Measurements from ENCODE around the gene SF3B3. TPM values are rescaled to one million over a fixed set of nuclear protein-coding genes. Genes with fewer than 3 reads are reported as not detected.

Gene SF3B3
- total and polyA plus RNA-seq, 2 donors, result 103 TPM

GRCh38 chr16:70594569-70594968 lies 71.0 kb downstream of the SF3B3 start:
- Histone ChIP-seq H3K36me3 (ENCODE audit: insufficient read depth) (no peaks in the 10 kb centered on the region), H3K27ac (ENCODE audit: low read depth) (no peak overlapping the region), H3K4me3 (ENCODE audit: low read depth, low read length) (no peak overlapping the region), H3K4me1 (ENCODE audit: insufficient read depth) (no peaks in the 10 kb centered on the region)
- DNase-seq (ENCODE audit: extremely low spot score), result no peak

GRCh38 chr16:70597135-70597835 lies 73.7 kb downstream of the SF3B3 start:
- WGBS, result 85% methylated on average over 4 of the region's 4 CpGs
- DNase-seq (ENCODE audit: extremely low spot score), result no peak
- no peaks in the 10 kb centered on the region for H3K36me3 ChIP-seq (ENCODE audit: insufficient read depth)
- no peak overlapping the region for H3K4me3 ChIP-seq (ENCODE audit: low read depth, low read length)
- no peak overlapping the region for H3K27ac ChIP-seq (ENCODE audit: low read depth)
- no peaks in the 10 kb centered on the region for H3K4me1 ChIP-seq (ENCODE audit: insufficient read depth)

- H3K36me3 ChIP-seq (ENCODE audit: insufficient read depth), result no peaks in the 10 kb centered on the region
- WGBS, result 69% methylated on average over 6 of the region's 6 CpGs
- no peaks in the 10 kb centered on the region for H3K4me1 ChIP-seq (ENCODE audit: insufficient read depth)
- no peak for DNase-seq (ENCODE audit: extremely low spot score)
- no peak overlapping the region for H3K4me3 ChIP-seq (ENCODE audit: low read depth, low read length)
- H3K27ac ChIP-seq (ENCODE audit: low read depth), result no peak overlapping the region
Observed at GRCh38 chr16:70598937-70599503, 75.4 kb downstream of the SF3B3 start.

GRCh38 chr16:70600730-70601129 lies 77.1 kb downstream of the SF3B3 start:
- Histone ChIP-seq H3K4me3 (ENCODE audit: low read depth, low read length) (no peak overlapping the region), H3K36me3 (ENCODE audit: insufficient read depth) (no peaks in the 10 kb centered on the region), H3K27ac (ENCODE audit: low read depth) (no peak overlapping the region), H3K4me1 (ENCODE audit: insufficient read depth) (no peaks in the 10 kb centered on the region)
- DNase-seq (ENCODE audit: extremely low spot score), result no peak
- WGBS, result 90% methylated on average over 3 of the region's 3 CpGs

- no peaks in the 10 kb centered on the region for H3K36me3 ChIP-seq (ENCODE audit: insufficient read depth)
- DNase-seq (ENCODE audit: extremely low spot score), result no peak
- no peak overlapping the region for H3K27ac ChIP-seq (ENCODE audit: low read depth)
- H3K4me1 ChIP-seq (ENCODE audit: insufficient read depth), result no peaks in the 10 kb centered on the region
- no peak overlapping the region for H3K4me3 ChIP-seq (ENCODE audit: low read depth, low read length)
- WGBS, result 76% methylated on average over 8 of the region's 8 CpGs
Observed at GRCh38 chr16:70601576-70602575, 78.3 kb downstream of the SF3B3 start.

- Histone ChIP-seq H3K4me3 (ENCODE audit: low read depth, low read length) (no peak overlapping the region), H3K27ac (ENCODE audit: low read depth) (no peak overlapping the region), H3K36me3 (ENCODE audit: insufficient read depth) (no peaks in the 10 kb centered on the region), H3K4me1 (ENCODE audit: insufficient read depth) (no peaks in the 10 kb centered on the region)
- no peak for DNase-seq (ENCODE audit: extremely low spot score)
- 72% methylated on average over 8 of the region's 8 CpGs for WGBS
Observed at GRCh38 chr16:70602831-70603230, 79.2 kb downstream of the SF3B3 start.

GRCh38 chr16:70604407-70605282 lies 81.0 kb downstream of the SF3B3 start:
- no peak overlapping the region for H3K27ac ChIP-seq (ENCODE audit: low read depth)

GRCh38 chr16:70605283-70605657 lies 81.7 kb downstream of the SF3B3 start:
- DNase-seq (ENCODE audit: extremely low spot score), result no peak
- 73% methylated on average over 1 of the region's 1 CpG for WGBS
- H3K36me3 ChIP-seq (ENCODE audit: insufficient read depth), result no peaks in the 10 kb centered on the region
- H3K4me1 ChIP-seq (ENCODE audit: insufficient read depth), result no peaks in the 10 kb centered on the region
- H3K27ac ChIP-seq (ENCODE audit: low read depth), result no peak overlapping the region
- H3K4me3 ChIP-seq (ENCODE audit: low read depth, low read length), result no peak overlapping the region

More at GRCh38 chr16:70604407-70605282, 81.0 kb downstream of the SF3B3 start:
- Histone ChIP-seq H3K4me1 (ENCODE audit: insufficient read depth) (no peaks in the 10 kb centered on the region), H3K4me3 (ENCODE audit: low read depth, low read length) (no peak overlapping the region), H3K36me3 (ENCODE audit: insufficient read depth) (no peaks in the 10 kb centered on the region)
- WGBS, result 79% methylated on average over 8 of the region's 8 CpGs
- DNase-seq (ENCODE audit: extremely low spot score), result no peak

GRCh38 chr16:70608521-70608920 lies 84.9 kb downstream of the SF3B3 start:
- no peak overlapping the region for H3K4me3 ChIP-seq (ENCODE audit: low read depth, low read length)
- 84% methylated on average over 7 of the region's 7 CpGs for WGBS
- DNase-seq (ENCODE audit: extremely low spot score), result no peak

GRCh38 chr16:70610273-70611223 lies 86.9 kb downstream of the SF3B3 start:
- Histone ChIP-seq H3K36me3 (ENCODE audit: insufficient read depth) (no peaks in the 10 kb centered on the region), H3K4me1 (ENCODE audit: insufficient read depth) (no peaks in the 10 kb centered on the region), H3K4me3 (ENCODE audit: low read depth, low read length) (no peak overlapping the region), H3K27ac (ENCODE audit: low read depth) (no peak overlapping the region)
- WGBS, result 74% methylated on average over 18 of the region's 18 CpGs
- DNase-seq (ENCODE audit: extremely low spot score), result no peak

More at GRCh38 chr16:70608521-70608920, 84.9 kb downstream of the SF3B3 start:
- no peaks in the 10 kb centered on the region for H3K4me1 ChIP-seq (ENCODE audit: insufficient read depth)
- no peak overlapping the region for H3K27ac ChIP-seq (ENCODE audit: low read depth)
- no peaks in the 10 kb centered on the region for H3K36me3 ChIP-seq (ENCODE audit: insufficient read depth)

GRCh38 chr16:70611224-70611598 lies 87.6 kb downstream of the SF3B3 start:
- Histone ChIP-seq H3K27ac (ENCODE audit: low read depth) (no peak overlapping the region), H3K4me3 (ENCODE audit: low read depth, low read length) (no peak overlapping the region), H3K4me1 (ENCODE audit: insufficient read depth) (no peaks in the 10 kb centered on the region), H3K36me3 (ENCODE audit: insufficient read depth) (no peaks in the 10 kb centered on the region)
- DNase-seq (ENCODE audit: extremely low spot score), result no peak
- WGBS, result 91% methylated on average over 5 of the region's 5 CpGs

GRCh38 chr16:70611785-70612303 lies 88.2 kb downstream of the SF3B3 start:
- WGBS, result 81% methylated on average over 4 of the region's 4 CpGs
- Histone ChIP-seq H3K4me1 (ENCODE audit: insufficient read depth) (no peaks in the 10 kb centered on the region), H3K4me3 (ENCODE audit: low read depth, low read length) (no peak overlapping the region), H3K36me3 (ENCODE audit: insufficient read depth) (no peaks in the 10 kb centered on the region), H3K27ac (ENCODE audit: low read depth) (no peak overlapping the region)
- no peak for DNase-seq (ENCODE audit: extremely low spot score)
